IPS-NIHi7 (cell line): Measurements from ENCODE around the gene PPP2R5C.
"Not testable (repeated sequence)": the region's sequence is repeated elsewhere in the genome, so short reads cannot be mapped to it uniquely, and the experiment has no call there.

Source experiments
- DNase-seq: peaks from one replicate; pipeline ENCODE4 v3.0.0; 2012; ENCODE audit warnings: mixed read lengths; ENCODE audit errors: extremely low spot score

Gene PPP2R5C

GRCh38 chr14:101965770-101966722 lies 204.5 kb downstream of the PPP2R5C start:
- no peak for DNase-seq

GRCh38 chr14:101966742-101967141 lies 205.2 kb downstream of the PPP2R5C start:
- no peak for DNase-seq

GRCh38 chr14:101968186-101968585 lies 206.7 kb downstream of the PPP2R5C start:
- no peak for DNase-seq

- DNase-seq = no peak
Observed at GRCh38 chr14:101969481-101969880, 208.0 kb downstream of the PPP2R5C start.

- no peak for DNase-seq
Observed at GRCh38 chr14:101970830-101971400, 209.4 kb downstream of the PPP2R5C start.

- DNase-seq = not testable (repeated sequence)
Observed at GRCh38 chr14:101971458-101971857, 209.9 kb downstream of the PPP2R5C start.

GRCh38 chr14:101972126-101972866 lies 210.8 kb downstream of the PPP2R5C start:
- DNase-seq = peak; percentile 53

- DNase-seq = no peak
Observed at GRCh38 chr14:101973356-101973755, 211.8 kb downstream of the PPP2R5C start.

GRCh38 chr14:101975231-101975630 lies 213.7 kb downstream of the PPP2R5C start:
- no peak for DNase-seq
